ENCODE results near the gene BPIFB6. TPM values are rescaled to one million over a fixed set of nuclear protein-coding genes. Genes with fewer than 3 reads are reported as not detected.

BPIFB6 gene
- total RNA-seq, 1 donor from 2014 or later, result not detected

DNA sequence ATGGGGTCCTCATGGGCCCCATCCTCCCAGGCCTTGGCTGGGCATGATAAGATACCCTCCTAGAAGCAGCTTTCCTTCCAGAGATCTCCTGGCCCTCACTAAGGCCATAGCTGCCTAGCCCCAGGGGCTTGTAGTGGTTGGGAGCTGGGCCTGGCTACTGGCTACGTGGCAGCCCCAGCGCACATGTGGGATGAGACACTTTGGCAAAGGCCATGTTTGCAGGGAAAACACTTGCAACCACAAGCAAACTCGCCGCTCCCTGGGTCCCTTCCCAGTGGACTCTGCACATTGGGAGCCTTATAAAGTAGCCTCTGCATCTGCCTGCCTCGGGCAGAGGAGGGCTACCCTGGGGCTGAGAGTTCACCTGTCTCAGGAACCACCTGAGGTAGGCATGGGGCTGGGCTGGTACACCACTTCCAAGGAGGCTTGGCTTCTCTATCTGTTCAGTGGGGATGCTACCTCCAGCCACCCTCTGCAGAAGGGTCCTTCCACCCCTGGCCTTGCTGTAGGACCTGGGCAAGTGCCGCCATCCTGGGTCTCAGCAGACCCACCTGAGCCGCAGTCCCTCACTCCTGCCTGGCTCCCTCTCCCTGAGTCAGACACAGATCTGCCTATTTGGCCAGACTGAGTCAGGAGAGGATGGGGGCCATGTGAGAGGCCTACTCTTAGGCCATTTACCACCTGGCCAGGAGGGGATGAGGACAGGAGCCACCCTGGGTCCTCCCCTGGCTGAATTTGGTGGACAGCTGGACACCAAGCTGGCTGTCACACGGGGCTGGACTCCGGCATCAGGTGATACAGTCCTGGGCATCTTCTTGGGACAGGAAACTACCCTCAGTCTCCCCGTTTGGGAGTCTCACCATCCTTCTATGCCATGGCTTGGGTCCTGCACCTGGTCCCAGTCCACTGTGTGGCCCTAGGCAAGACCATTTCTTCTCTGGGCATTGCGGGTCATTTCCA, 23.8 kb upstream of the BPIFB6 start, which contains the start of gene BPIFB2:
Gene BPIFB2, plus strand, starts transcription at position 329 of the 960 bp plus-strand sequence. CDS start 871 bp downstream, outside the sequence.
- intact Hi-C loops (cut with micrococcal nuclease), result no loop called here

DNA sequence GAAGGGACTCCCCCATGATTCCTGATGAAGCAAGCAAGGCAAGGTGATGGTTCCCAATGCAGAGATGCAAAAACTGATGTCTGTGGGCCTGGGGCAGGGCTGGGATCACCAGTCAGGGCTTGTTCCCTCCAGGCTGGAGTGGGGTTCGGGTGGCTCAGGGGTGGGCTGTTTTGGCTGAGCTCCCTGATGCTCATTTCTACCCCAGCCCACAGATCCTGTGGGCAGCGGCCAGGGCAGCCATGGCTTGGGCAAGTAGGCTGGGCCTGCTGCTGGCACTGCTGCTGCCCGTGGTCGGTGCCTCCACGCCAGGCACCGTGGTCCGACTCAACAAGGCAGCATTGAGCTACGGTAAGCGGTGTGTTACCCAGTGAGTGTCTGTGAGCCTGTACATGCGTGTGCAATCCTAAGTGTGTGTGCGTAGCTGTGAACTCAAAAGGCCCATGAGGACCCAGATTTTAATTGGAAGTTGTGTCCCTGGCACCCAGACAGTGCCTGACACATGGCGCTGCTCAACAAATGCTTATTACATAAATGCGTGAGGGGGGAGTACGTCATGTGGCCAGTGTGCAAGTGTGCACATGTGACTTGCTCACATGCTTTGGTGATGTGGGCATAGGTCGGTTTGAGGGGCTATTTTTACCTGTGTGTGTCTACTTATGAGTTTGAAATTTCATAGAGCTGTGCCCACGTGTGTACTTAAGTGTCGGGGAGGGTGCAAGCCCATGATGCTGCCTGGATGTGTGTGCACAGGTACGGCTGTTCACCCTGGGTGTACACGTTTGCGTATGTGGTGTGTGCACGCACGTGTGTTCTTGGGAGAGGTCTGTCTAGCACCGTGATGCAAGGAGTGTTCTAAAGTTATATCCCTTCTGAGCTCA, 22.9 kb upstream of the BPIFB6 start:
- intact Hi-C loops (cut with micrococcal nuclease), result no loop called here
- Mint-ChIP-seq H3K27me3 (ENCODE audit: insufficient read depth) (no peaks in the 10 kb centered on the region), H3K36me3 (ENCODE audit: low read depth) (no peaks in the 10 kb centered on the region), H3K27ac (no peak overlapping the region), H3K4me3 (no peak overlapping the region), H3K4me1 (ENCODE audit: low read depth) (no peaks in the 10 kb centered on the region), H3K9me3 (peaks cover 5% of the 10 kb centered on the region)
- DNase-seq (ENCODE audit: low spot score), result no peak

More for the DNA sequence above, 23.8 kb upstream of the BPIFB6 start, which contains the start of gene BPIFB2:
- DNase-seq (ENCODE audit: low spot score), result no peak
- Mint-ChIP-seq H3K9me3 (peaks cover 5% of the 10 kb centered on the region), H3K4me1 (ENCODE audit: low read depth) (no peaks in the 10 kb centered on the region), H3K27me3 (ENCODE audit: insufficient read depth) (no peaks in the 10 kb centered on the region), H3K4me3 (no peak within 1 kb of the TSS), H3K27ac (no peak within 1 kb of the TSS), H3K36me3 (ENCODE audit: low read depth) (no peaks in the 10 kb centered on the region)

DNA sequence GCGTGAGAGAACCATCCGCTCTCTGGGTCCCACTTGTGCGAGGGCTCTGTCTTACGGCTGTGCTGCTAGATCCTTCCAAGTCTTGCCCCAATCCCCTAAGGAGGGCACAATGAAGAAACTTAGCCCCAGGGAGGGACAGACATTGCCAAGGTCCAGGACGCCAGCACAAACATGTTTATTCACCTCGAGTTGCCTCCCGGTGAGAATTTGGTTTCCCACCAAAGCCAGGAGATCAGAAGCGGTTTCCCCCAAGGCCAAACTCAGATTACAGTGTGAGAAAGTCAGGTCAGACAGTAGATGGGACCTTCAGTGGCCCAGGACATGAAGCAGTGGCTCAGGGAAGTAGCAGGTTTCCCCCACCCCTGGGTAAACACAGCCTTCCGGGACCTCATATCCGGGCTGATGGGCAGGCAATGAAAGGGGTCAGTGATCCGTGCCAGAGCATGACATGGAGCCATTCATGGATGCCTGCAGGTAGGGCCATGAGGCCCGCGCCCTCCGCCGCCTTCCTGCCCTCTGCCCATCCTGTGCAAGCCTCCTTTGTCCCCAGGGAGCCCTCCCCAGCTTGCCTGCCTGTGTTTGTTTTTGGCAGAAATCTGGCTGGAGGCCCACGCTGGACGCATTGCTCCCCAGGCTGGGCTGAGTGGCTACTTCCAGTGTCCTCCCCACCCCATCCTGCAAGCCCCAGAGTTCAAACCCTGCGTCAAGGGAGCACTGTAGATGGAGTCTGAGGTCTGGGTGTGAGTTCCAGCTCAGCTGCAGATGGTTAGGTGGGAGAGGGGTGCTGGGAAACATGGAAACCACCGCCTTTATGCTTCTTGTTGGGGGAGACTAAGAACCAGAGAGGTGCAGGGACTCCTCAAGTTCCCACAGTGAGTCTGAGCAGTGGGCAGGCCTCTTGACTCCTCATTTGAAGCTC, 22.0 kb upstream of the BPIFB6 start:
- DNase-seq (ENCODE audit: low spot score), result no peak
- H3K4me3 Mint-ChIP-seq, result no peak overlapping the region

GRCh38 chr20:33010133-33010504, 21.3 kb upstream of the BPIFB6 start:
- DNase-seq (ENCODE audit: low spot score), result no peak
- no peaks in the 10 kb centered on the region for H3K36me3 Mint-ChIP-seq (ENCODE audit: low read depth)
- no peak overlapping the region for H3K4me3 Mint-ChIP-seq
- H3K27ac Mint-ChIP-seq, result no peak overlapping the region
- H3K9me3 Mint-ChIP-seq, result peaks cover 3% of the 10 kb centered on the region
- intact Hi-C loops (cut with micrococcal nuclease), result no loop called here
- peaks cover 3% of the 10 kb centered on the region for H3K27me3 Mint-ChIP-seq (ENCODE audit: insufficient read depth)
- no peaks in the 10 kb centered on the region for H3K4me1 Mint-ChIP-seq (ENCODE audit: low read depth)

More for the DNA sequence above, 22.0 kb upstream of the BPIFB6 start:
- H3K27ac Mint-ChIP-seq, result no peak overlapping the region
- no peaks in the 10 kb centered on the region for H3K27me3 Mint-ChIP-seq (ENCODE audit: insufficient read depth)
- H3K9me3 Mint-ChIP-seq, result peaks cover 5% of the 10 kb centered on the region
- H3K36me3 Mint-ChIP-seq (ENCODE audit: low read depth), result no peaks in the 10 kb centered on the region
- intact Hi-C loops (cut with micrococcal nuclease), result no loop called here
- H3K4me1 Mint-ChIP-seq (ENCODE audit: low read depth), result no peaks in the 10 kb centered on the region

DNA sequence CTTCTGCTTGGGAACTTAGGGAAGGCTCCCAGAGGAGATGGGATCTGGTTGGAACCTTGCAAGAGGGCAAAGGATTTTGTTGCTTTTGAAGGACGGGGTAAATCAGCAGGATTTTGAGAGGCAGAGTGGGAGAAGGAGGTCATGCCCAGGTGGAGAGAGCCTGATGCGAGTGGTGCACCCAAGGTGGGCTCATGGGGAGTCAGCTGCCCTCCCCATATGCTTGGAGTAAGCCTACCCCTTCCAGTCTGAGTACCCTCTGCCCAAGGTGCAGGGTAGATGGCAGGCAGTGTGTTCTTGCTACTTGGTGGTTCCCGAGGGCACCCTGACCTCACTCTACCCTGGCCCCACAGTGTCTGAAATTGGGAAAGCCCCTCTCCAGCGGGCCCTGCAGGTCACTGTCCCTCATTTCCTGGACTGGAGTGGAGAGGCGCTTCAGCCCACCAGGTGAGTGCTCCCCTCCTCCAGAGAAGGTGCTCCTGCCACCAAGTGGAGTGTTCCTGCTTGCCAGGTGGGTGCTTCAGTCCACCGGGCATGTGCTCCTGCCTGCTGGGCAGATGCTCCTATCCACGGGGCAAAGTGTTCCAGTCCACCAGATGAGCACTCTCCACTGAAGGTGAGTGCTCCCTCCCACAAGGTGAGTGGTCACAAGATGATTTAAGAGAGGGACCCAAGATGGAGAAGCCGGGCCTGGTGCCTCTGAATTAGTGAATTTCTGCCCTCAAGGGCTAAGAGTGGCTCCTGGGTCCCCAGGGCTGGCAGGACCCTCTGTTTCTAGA, 20.6 kb upstream of the BPIFB6 start:
- Mint-ChIP-seq H3K4me1 (ENCODE audit: low read depth) (no peaks in the 10 kb centered on the region), H3K27me3 (ENCODE audit: insufficient read depth) (peaks cover 3% of the 10 kb centered on the region), H3K27ac (no peak overlapping the region), H3K36me3 (ENCODE audit: low read depth) (no peaks in the 10 kb centered on the region), H3K4me3 (no peak overlapping the region), H3K9me3 (no peaks in the 10 kb centered on the region)
- intact Hi-C loops (cut with micrococcal nuclease), result no loop called here
- no peak for DNase-seq (ENCODE audit: low spot score)

GRCh38 chr20:33012327-33013189, 18.9 kb upstream of the BPIFB6 start:
- Mint-ChIP-seq H3K4me3 (no peak overlapping the region), H3K27ac (no peak overlapping the region), H3K27me3 (ENCODE audit: insufficient read depth) (peaks cover 7% of the 10 kb centered on the region), H3K4me1 (ENCODE audit: low read depth) (no peaks in the 10 kb centered on the region), H3K36me3 (ENCODE audit: low read depth) (no peaks in the 10 kb centered on the region), H3K9me3 (no peaks in the 10 kb centered on the region)
- intact Hi-C loops (cut with micrococcal nuclease), result no loop called here
- DNase-seq (ENCODE audit: low spot score), result no peak

GRCh38 chr20:33013701-33014326, 17.6 kb upstream of the BPIFB6 start:
- H3K4me3 Mint-ChIP-seq, result no peak overlapping the region
- H3K9me3 Mint-ChIP-seq, result no peaks in the 10 kb centered on the region
- no peaks in the 10 kb centered on the region for H3K36me3 Mint-ChIP-seq (ENCODE audit: low read depth)
- intact Hi-C loops (cut with micrococcal nuclease), result no loop called here
- H3K27me3 Mint-ChIP-seq (ENCODE audit: insufficient read depth), result peaks cover 7% of the 10 kb centered on the region
- H3K4me1 Mint-ChIP-seq (ENCODE audit: low read depth), result no peaks in the 10 kb centered on the region
- DNase-seq (ENCODE audit: low spot score), result no peak
- H3K27ac Mint-ChIP-seq, result no peak overlapping the region

DNA sequence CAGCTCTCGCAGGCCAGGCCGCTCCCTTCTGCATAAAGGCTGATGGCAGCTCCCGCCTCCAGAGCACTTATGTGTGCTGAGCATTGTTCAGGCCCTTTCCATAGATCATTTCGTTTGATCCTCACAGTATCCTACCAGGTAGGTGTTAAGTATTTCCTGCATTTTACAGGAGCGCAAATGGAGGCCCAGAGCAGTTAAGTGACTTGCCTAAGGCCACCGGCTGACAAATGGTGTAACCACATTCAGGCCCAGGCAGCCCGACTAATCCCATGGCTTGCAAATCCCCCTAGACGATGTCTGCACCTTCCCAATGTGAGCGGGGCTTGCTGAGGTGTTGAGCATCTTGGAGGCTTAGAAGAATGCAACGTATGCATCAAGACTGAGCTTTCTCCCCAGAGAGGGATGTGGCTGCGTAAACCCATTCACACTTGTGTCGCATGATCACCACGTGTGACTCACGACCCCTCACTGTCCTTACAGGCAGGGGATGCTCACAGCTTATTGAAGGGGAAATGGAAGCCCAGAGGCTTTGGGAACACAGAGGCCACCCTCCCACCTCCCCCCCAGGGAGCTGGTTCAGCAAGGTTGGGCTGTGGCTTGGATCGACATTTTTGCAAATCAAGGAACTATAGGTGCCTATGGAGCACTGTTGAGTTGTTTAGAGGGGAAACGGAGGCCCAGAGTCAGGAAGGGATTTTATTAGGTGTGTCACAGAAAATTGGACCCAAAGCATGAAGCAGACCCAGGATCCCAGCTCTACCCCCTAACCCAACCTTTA, 16.9 kb upstream of the BPIFB6 start:
- intact Hi-C loops (cut with micrococcal nuclease), result no loop called here
- Mint-ChIP-seq H3K27me3 (ENCODE audit: insufficient read depth) (peaks cover 7% of the 10 kb centered on the region), H3K27ac (no peak overlapping the region), H3K36me3 (ENCODE audit: low read depth) (no peaks in the 10 kb centered on the region), H3K4me3 (no peak overlapping the region), H3K4me1 (ENCODE audit: low read depth) (no peaks in the 10 kb centered on the region), H3K9me3 (no peaks in the 10 kb centered on the region)
- DNase-seq (ENCODE audit: low spot score), result no peak

- no peak for DNase-seq (ENCODE audit: low spot score)
- Mint-ChIP-seq H3K4me3 (no peak overlapping the region), H3K27me3 (ENCODE audit: insufficient read depth) (peaks cover 7% of the 10 kb centered on the region), H3K9me3 (no peaks in the 10 kb centered on the region), H3K4me1 (ENCODE audit: low read depth) (no peaks in the 10 kb centered on the region), H3K27ac (no peak overlapping the region), H3K36me3 (ENCODE audit: low read depth) (no peaks in the 10 kb centered on the region)
- intact Hi-C loops (cut with micrococcal nuclease), result no loop called here
Observed at GRCh38 chr20:33015114-33015484, 16.3 kb upstream of the BPIFB6 start.

DNA sequence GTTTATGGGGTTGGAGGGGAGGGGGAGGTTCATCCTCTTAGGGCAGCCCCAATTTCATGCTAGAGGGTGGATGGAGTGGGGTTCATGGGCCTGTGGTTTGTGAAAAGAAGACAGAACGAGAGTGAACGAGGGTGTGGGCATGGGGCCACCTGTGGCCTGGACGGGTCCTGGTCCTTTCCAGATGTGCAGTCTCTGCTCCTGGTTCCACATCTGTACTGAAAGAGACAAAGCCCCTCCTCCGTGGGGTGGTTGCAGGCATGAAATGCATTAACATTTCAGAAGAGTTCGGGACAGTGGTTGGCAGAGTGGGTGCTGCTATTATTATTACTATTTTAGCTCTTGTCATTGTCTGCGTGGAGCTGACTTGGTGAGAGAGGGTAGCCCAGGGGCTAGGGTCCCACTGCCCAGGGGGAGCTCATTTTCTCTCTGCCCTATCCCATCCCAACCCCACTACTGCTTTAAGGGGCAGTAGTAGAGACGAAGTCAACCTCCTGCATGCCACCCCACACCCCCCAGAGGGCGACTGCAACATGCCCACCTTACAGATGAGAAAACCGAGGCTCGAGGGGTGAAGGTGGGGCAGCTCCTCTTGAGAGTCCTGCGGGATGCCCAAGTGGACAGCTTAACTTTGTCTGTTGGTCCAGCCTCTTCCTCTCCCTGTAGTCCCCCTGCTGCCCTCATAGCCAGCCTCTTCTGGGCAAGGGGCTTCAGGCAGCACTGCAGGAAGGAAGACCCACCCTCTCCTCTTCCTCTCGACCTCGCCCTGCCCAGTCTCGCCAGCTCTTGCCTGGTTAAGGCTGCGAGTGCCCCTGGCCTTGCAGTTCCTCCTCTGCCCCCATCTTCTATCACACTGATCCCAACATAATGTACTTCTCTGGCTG, 15.5 kb upstream of the BPIFB6 start:
- Mint-ChIP-seq H3K36me3 (ENCODE audit: low read depth) (no peaks in the 10 kb centered on the region), H3K4me1 (ENCODE audit: low read depth) (no peaks in the 10 kb centered on the region), H3K27ac (no peak overlapping the region), H3K27me3 (ENCODE audit: insufficient read depth) (peaks cover 7% of the 10 kb centered on the region), H3K9me3 (no peaks in the 10 kb centered on the region), H3K4me3 (no peak overlapping the region)
- intact Hi-C loops (cut with micrococcal nuclease), result no loop called here
- DNase-seq (ENCODE audit: low spot score), result no peak

All from activated T-helper 1 cell treated with anti-CD3 and anti-CD28 coated beads, Interleukin-12 subunit alpha, Interleukin-12 subunit beta, Interleukin-2, Interleukin-4 antibody, amounts not matched to agents 30 ng/mL and 10 ng/mL and 1 ng/mL, durations not matched to agents 14 hours and 24 hours and 36 hours (primary cell).